ELF-1 (cell line): ENCODE results near the gene BCAR3.
"Not testable (repeated sequence)": the region's sequence is repeated elsewhere in the genome, so short reads cannot be mapped to it uniquely, and the experiment has no call there.

ENCODE experiments used
- DNase-seq: peaks from one replicate; pipeline ENCODE4 v3.0.0-alpha.2; 2016; ENCODE audit warnings: low read depth, low spot score

Gene BCAR3

DNA sequence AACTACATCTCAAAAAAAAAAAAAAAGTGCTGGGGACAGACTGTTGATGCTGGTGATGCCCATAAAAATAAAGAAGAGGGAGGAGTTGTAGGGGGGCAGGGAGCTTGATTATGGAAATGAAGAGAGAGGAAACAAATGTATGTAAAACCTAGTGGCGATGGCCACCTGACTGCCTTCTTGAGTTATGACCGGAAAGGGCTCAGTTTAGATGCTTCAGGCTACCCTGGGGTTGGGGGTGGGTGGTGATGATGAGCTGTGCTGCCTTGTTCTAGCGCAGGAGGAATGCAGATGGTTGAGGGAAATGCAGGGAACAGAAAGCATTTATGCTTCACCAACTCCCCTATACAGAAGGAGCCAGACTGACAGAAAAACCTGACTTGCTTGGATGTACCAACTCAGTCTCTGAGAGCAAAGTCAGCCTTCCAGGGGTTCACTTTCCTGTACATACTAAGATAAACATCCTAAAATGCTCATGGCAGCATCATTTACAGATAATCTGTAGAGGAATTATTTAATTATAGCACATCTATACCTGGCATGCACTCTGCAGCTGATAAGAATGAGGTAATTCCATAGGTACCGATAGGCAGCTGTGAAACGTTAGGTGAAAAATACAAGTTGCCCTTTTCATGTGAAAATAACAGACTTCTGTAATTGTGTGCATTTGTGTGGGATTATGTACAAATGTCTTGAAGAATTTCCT, 8.0 kb upstream of the BCAR3 start:
- DNase-seq: peak; percentile 34

DNA sequence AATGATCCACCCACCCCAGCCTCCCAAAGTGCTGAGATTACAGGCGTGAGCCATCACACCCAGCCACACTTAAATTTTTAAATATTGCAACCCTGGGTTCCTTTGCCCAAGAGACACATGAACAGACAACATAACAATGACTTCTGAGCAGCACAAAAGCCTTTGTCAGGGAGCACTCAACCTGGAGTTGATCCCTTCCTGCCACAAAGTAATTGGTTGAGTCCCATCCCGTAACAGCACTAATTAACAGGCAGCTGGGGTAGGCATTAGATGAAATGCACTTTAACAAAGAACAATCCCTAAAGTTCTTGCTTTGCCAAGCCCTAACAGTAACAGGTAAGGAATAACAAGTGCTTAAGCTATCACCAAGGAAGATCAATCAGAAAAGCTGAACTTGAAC, 5.9 kb upstream of the BCAR3 start:
- DNase-seq: no peak

DNA sequence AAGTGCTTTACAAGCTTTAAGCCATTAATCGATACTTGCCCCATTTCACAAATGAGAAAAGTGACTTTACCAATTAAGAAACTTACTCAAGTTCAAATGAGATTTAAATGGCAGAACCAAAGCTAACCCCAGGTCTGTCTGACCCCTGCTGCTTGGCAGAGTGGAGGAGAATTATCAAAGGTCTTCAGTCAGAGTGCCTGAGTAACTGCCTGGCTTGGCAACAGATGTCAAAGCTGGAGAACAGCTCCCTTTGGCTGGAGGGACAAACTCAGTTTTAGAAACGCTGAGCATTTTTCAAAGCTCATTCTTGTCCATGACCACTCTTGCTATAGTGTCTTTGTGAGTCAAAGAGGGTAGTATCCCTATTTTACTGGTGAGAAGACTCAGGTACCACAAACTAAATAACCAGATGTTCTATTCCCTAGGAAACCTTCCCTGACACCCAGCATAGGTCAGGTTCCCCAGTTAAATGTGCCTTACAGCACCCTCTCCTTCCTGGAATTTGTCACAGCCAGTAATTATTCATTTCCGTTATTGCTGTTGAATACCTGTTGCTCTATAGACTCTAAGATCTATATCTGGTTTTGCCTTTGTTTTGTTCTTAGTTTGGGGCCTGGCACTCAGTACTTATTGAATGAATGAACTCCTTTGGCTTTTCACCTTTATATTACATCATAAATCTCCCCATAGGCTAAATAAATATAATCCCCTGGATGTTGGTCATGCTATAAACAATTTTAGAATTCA, 5.0 kb upstream of the BCAR3 start:
- no peak for DNase-seq

- DNase-seq: no peak
Measured at GRCh38 chr1:93685918-93686317, 4.3 kb upstream of the BCAR3 start.

- no peak for DNase-seq
Measured at GRCh38 chr1:93683234-93683633, 1.6 kb upstream of the BCAR3 start.

GRCh38 chr1:93681989-93682412, 364 bp upstream of the BCAR3 start:
- no peak for DNase-seq

- DNase-seq: peak; percentile 91
Measured at GRCh38 chr1:93680420-93681100, 1.1 kb downstream of the BCAR3 start.

DNA sequence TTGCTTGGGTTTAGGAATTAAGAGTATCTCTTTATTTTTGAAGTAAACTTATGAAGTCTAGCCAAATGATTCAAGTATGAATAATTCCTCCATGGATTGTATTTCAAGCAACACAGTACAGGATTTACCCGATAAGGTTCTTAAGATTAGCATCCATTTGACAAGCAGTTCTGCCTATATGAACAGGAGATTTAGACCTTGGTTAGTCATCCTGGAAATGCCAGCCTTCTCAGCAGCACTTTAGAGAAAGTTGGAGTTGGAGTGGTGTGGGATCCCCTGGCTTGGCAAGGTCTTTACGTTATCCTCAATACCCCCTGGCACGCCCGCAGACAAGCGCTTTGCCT, 1.6 kb downstream of the BCAR3 start:
- no peak for DNase-seq

GRCh38 chr1:93679546-93679945, 2.1 kb downstream of the BCAR3 start:
- DNase-seq: no peak

GRCh38 chr1:93678946-93679480, 2.6 kb downstream of the BCAR3 start:
- DNase-seq: no peak

DNA sequence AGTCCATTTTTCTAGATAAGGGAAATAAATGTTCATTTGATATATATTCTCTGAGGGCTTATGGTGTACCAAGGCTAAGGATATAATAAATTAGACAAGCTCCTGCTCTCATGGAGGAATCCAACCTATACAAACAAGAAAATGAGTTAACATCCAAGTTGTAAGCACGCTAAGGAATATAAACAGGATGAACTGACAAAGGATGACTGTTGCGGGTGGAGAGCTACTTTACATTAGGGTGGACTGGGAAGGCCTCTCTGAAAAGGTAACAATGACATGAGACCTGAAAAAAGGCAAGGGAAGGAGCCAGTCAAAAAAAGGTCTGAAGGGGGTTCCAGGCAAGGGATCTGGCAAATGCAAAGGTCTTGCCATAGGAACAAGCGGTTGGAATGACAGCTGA, 3.1 kb downstream of the BCAR3 start:
- DNase-seq: no peak

DNA sequence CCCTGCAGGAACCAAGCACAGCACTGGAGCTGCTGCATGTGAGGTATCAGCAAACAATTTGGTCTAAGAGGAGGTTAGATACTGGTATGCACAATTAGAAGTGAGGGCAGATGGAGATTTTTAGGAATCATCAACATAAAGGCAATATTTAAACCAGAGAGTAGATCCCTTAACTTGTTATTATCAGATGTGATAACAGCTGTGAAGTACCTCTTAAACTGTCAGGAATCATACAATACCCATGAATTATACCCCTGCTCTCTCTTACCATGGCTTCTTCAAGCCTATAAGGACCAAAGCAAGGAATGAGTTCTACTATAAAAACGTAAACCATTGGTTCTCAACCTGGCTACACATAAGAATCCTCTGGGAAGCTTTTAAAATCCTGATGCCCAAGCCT, 3.9 kb downstream of the BCAR3 start:
- no peak for DNase-seq

GRCh38 chr1:93676427-93676826, 5.2 kb downstream of the BCAR3 start:
- DNase-seq: no peak

DNA sequence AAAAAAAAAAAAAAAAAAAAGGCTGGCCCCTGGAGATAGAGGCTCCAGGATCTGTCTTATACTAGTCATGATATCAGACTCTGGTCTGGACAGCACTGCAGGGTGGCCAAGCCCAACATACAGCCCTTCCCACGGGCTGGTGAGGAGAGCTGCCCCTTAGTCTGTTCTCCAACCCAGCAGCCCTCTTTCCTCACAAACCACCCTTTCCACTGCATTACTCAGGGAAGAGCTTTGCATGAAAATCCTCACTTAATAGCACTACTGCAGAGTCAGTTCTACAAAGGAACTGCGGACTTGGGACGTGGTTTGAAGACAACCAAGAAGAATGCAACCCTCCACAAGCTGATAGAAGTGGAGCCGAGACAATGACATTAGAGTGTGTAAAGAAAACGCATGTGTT, 5.7 kb downstream of the BCAR3 start:
- DNase-seq: no peak

GRCh38 chr1:93675271-93675670, 6.4 kb downstream of the BCAR3 start:
- no peak for DNase-seq

GRCh38 chr1:93674071-93674470, 7.6 kb downstream of the BCAR3 start:
- not testable (repeated sequence) for DNase-seq

DNA sequence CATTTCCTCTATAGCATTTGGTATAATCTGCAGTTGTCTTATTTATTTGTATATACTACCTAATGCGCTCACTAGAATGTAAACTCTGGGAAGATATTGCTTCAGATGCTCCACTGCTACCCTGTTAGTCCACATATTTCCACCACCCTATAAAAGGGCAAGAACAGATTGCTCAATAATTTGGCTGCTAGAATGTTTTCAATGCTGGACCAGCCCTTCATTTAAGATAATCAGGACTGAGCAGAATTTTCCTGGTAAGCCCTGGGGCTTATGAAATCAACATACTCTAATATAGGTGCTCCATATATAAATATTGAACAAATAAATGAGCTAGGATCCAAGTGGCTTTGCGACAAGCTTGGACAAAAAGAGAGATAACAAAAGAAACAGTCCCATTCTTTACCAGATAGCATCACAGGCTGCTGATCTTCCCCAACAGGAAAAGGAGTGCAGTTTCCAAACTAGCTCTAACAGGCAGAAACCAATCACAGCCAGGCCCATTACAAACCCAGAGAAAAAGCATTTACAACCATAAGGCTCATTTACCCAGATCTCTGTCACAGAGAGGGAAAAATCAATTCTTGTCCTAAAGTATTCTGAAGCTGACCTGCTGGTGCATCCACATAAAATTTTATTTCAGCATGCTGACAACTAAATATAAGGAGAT, 8.3 kb downstream of the BCAR3 start:
- DNase-seq: no peak

DNA sequence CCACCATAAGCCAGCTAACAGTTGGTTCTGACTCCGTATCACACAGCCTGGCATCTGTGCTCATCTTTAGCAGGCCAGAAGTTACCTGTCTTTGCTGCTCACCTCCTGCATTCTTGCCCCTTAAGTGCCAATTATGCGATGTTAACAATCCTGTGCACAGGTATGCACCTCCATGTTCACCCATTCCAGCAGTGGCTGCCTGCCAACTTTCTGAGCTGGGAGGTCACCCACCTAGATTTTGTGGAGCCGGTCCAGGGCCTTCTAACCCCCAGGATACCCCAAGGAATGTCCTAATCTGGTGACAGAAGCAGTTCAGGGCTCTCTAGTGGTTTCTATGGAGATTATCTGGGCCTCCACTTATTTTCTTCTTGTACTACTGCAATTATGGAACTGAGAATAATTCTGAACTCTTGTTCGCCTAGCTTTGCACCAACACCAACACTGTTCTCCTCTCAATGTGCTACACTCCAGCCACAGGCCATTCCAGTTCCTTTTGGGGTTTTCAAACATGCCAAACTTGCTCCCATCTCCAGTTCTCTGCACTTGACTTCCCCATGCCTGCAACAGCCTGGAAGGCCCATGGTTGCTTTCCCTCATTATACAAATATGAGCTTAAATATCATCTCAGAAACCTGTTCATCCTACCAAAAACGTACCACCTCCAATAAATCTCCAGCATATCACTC, 9.0 kb downstream of the BCAR3 start:
- DNase-seq: no peak

GRCh38 chr1:93672069-93672468, 9.6 kb downstream of the BCAR3 start:
- no peak for DNase-seq

- DNase-seq: no peak
Measured at GRCh38 chr1:93671099-93671621, 10.5 kb downstream of the BCAR3 start.

GRCh38 chr1:93670141-93670540, 11.5 kb downstream of the BCAR3 start:
- no peak for DNase-seq
